Neural cell (in vitro differentiated cells): ENCODE data around the gene LONRF2. TPM values are rescaled to one million over a fixed set of nuclear protein-coding genes. Genes with fewer than 3 reads are reported as not detected.

Experiments
- H2AFZ ChIP-seq: fragments of 200-600, 300-800 bp; sonication (generic), shearing (Covaris generic); 2 replicates; pipeline ENCODE4 v1.6.0; 2014; ENCODE audit warnings: low read depth, mild to moderate bottlenecking, antibody characterized with exemption, low read length, moderate library complexity
- H3F3A ChIP-seq: fragments of 200-600 bp; shearing (Covaris generic); 2 replicates; pipeline ENCODE4 v1.6.1; 2016; ENCODE audit warnings: mild to moderate bottlenecking, moderate library complexity, mixed read lengths, antibody characterized with exemption, low read length; ENCODE audit not compliant: insufficient read depth, poor library complexity, severe bottlenecking
- H3K27ac ChIP-seq: fragments of 200-600, 300-800 bp; sonication (generic), shearing (Covaris generic); 2 replicates; pipeline ENCODE4 v1.5.1; 2014; ENCODE audit warnings: mild to moderate bottlenecking, low read length, moderate library complexity
- H3K27me3 ChIP-seq: fragments of 300-800, 200-600 bp; sonication (generic), shearing (Covaris generic); 2 replicates; pipeline ENCODE4 v1.6.0; 2014; ENCODE audit warnings: mild to moderate bottlenecking, low read depth, low read length, moderate library complexity; ENCODE audit not compliant: insufficient read depth
- H3K36me3 ChIP-seq: fragments of 300-800, 200-600 bp; sonication (generic), shearing (Covaris generic); 2 replicates; pipeline ENCODE4 v1.5.1; 2014; ENCODE audit warnings: mild to moderate bottlenecking, antibody characterized with exemption, low read length, moderate library complexity; ENCODE audit not compliant: insufficient read depth
- H3K4me2 ChIP-seq: fragments of 300-800, 200-600 bp; sonication (generic), shearing (Covaris generic); 2 replicates; pipeline ENCODE4 v1.6.0; 2014; ENCODE audit warnings: mild to moderate bottlenecking, low read length
- H3K4me3 ChIP-seq: fragments of 300-800, 200-600 bp; sonication (generic), shearing (Covaris generic); 2 replicates; pipeline ENCODE4 v1.5.1; 2014; ENCODE audit warnings: mild to moderate bottlenecking, low read length, moderate library complexity
- H3K79me2 ChIP-seq: fragments of 200-600 bp; shearing (Covaris generic); replicated peaks from 2 replicates; pipeline ENCODE4 v1.6.0; 2014; ENCODE audit warnings: mild to moderate bottlenecking, low read length, moderate library complexity; ENCODE audit not compliant: insufficient read depth
- H3K9ac ChIP-seq: fragments of 300-800, 200-600 bp; sonication (generic), shearing (Covaris generic); 2 replicates; pipeline ENCODE4 v1.6.1; 2016; ENCODE audit warnings: mild to moderate bottlenecking, low read length, mixed read lengths
- H3K9me2 ChIP-seq: fragments of 200-600 bp; shearing (Covaris generic); 2 replicates; pipeline ENCODE4 v1.6.1; 2016; ENCODE audit warnings: mild to moderate bottlenecking, low read length, mixed read lengths; ENCODE audit not compliant: insufficient read depth
- H3K9me3 ChIP-seq: fragments of 200-600, 300-800 bp; sonication (generic), shearing (Covaris generic); 2 replicates; pipeline ENCODE4 v1.6.1; 2016; ENCODE audit warnings: mild to moderate bottlenecking, mixed run types, low read length, moderate library complexity, mixed read lengths
- H4K20me1 ChIP-seq: fragments of 200-600 bp; shearing (Covaris generic); 2 replicates; pipeline ENCODE4 v1.6.1; 2016; ENCODE audit warnings: mild to moderate bottlenecking, mixed run types; ENCODE audit not compliant: insufficient read depth
- CTCF ChIP-seq: fragments of 450-650 bp; IDR thresholded peaks from 2 replicates; pipeline ENCODE4 v1.5.1; 2014; ENCODE audit warnings: antibody characterized with exemption, mild to moderate bottlenecking, moderate library complexity; ENCODE audit not compliant: poor library complexity, severe bottlenecking
- EP300 ChIP-seq: fragments of 450-650 bp; conservative IDR thresholded peaks from 2 replicates; pipeline ENCODE4 v1.6.1; 2014; ENCODE audit warnings: antibody characterized with exemption, mild to moderate bottlenecking, moderate library complexity; ENCODE audit not compliant: poor library complexity, severe bottlenecking
- EZH2 ChIP-seq: fragments of 200-600, 300-800 bp; shearing (Covaris generic), sonication (generic); IDR thresholded peaks from 2 replicates; pipeline ENCODE4 v1.6.1; 2014; ENCODE audit warnings: antibody characterized with exemption, low read length, borderline replicate concordance, mild to moderate bottlenecking; ENCODE audit not compliant: insufficient read depth, poor library complexity, severe bottlenecking
- MXI1 ChIP-seq: fragments of 450-650 bp; conservative IDR thresholded peaks from 2 replicates; pipeline ENCODE4 v1.6.1; 2014; ENCODE audit warnings: antibody characterized with exemption, mild to moderate bottlenecking; ENCODE audit not compliant: poor library complexity, severe bottlenecking
- POLR2AphosphoS5 ChIP-seq: IDR thresholded peaks from 2 replicates; pipeline ENCODE4 v1.6.1; 2012
- RAD21 ChIP-seq: fragments of 450-650 bp; conservative IDR thresholded peaks from 2 replicates; pipeline ENCODE4 v1.6.1; 2014; ENCODE audit warnings: antibody characterized with exemption, mild to moderate bottlenecking, moderate library complexity
- REST ChIP-seq: IDR thresholded peaks from 2 replicates; pipeline ENCODE4 v1.6.1; 2012; ENCODE audit warnings: borderline replicate concordance
- SMC3 ChIP-seq: fragments of 450-650 bp; conservative IDR thresholded peaks from 2 replicates; pipeline ENCODE4 v1.6.1; 2014; ENCODE audit warnings: antibody characterized with exemption, mild to moderate bottlenecking, moderate library complexity; ENCODE audit not compliant: poor library complexity
- TAF1 ChIP-seq: IDR thresholded peaks from 2 replicates; pipeline ENCODE4 v1.6.1; 2012; ENCODE audit warnings: low read depth
- polyA plus RNA-seq: library from polyadenylated mRNA; depleted of rRNA; stranded (reverse); fragments of >200 nt; gene quantifications from 2 replicates; pipeline ENCODE4 v1.2.3, GENCODE V29; 2014

The LONRF2 gene
- polyA plus RNA-seq, 1 donor from 2014 or later: 20.7 TPM

GRCh38 chr2:100269889-100270288, 52.4 kb downstream of the LONRF2 start:
- no peaks in the 10 kb centered on the region for H3K79me2 ChIP-seq
- no peaks in the 10 kb centered on the region for H3F3A ChIP-seq
- H3K9ac ChIP-seq: no peak overlapping the region
- no peak overlapping the region for H2AFZ ChIP-seq
- no peak overlapping the region for H3K27ac ChIP-seq
- no peaks in the 10 kb centered on the region for H3K27me3 ChIP-seq
- H4K20me1 ChIP-seq: no peaks in the 10 kb centered on the region
- no peaks in the 10 kb centered on the region for H3K36me3 ChIP-seq
- no peak overlapping the region for H3K4me3 ChIP-seq
- H3K4me2 ChIP-seq: no peak overlapping the region
- no peaks in the 10 kb centered on the region for H3K9me3 ChIP-seq
- TF ChIP-seq CTCF: no peak
- no peak for TF ChIP-seq RAD21
- no peak for TF ChIP-seq TAF1
- no peak for TF ChIP-seq EZH2
- TF ChIP-seq REST: no peak
- no peak for TF ChIP-seq MXI1
- TF ChIP-seq EP300: no peak
- no peaks in the 10 kb centered on the region for H3K9me2 ChIP-seq

GRCh38 chr2:100268986-100269385, 53.3 kb downstream of the LONRF2 start:
- Histone ChIP-seq H3F3A (no peaks in the 10 kb centered on the region), H2AFZ (no peak overlapping the region), H3K36me3 (no peaks in the 10 kb centered on the region), H3K27me3 (no peaks in the 10 kb centered on the region), H3K9ac (no peak overlapping the region), H3K79me2 (no peaks in the 10 kb centered on the region), H3K27ac (no peak overlapping the region), H3K9me3 (no peaks in the 10 kb centered on the region), H4K20me1 (no peaks in the 10 kb centered on the region), H3K4me2 (no peak overlapping the region), H3K9me2 (no peaks in the 10 kb centered on the region), H3K4me3 (no peak overlapping the region)
- TF ChIP-seq SMC3 (no peak), EP300 (no peak), RAD21 (no peak), MXI1 (no peak), CTCF (no peak), REST (no peak), EZH2 (no peak), POLR2AphosphoS5 (no peak), TAF1 (no peak)
